GM10248 (cell line): ENCODE data around the gene LCMT1.
A peak's percentile ranks its signal among the peaks of the same experiment; 100 is the strongest.

Experiments used
- CTCF ChIA-PET: fragments of 300-600 bp; sonication (Branson Sonifier 250); formaldehyde crosslinking; extraction: SDS; loops from one replicate; lab custom pipeline; 2021; ENCODE audit warnings: antibody characterized with exemption; lab: Yijun Ruan, JAX
- POLR2A ChIA-PET: fragments of 350-650 bp; sonication (Branson Sonifier 250); formaldehyde crosslinking; extraction: SDS; loops from one replicate; lab custom pipeline; 2020; ENCODE audit warnings: antibody characterized with exemption; lab: Yijun Ruan, JAX
- DNase-seq: peaks from one replicate; pipeline ENCODE4 v3.0.0; 2012; ENCODE audit errors: extremely low spot score
- CTCF ChIP-seq: IDR thresholded peaks from 2 replicates; pipeline ENCODE4 v1.5.1; 2012; ENCODE audit warnings: mild to moderate bottlenecking, low read depth; ENCODE audit errors: extremely low read depth, missing control alignments, control extremely low read depth

The LCMT1 gene

GRCh38 chr16:25134166-25134700 lies 22.7 kb downstream of the LCMT1 start:
- TF ChIP-seq CTCF: no peak
- ChIA-PET CTCF (no interaction called here), POLR2A (no interaction called here)
- no peak for DNase-seq

GRCh38 chr16:25135254-25135878 lies 23.8 kb downstream of the LCMT1 start:
- no peak for DNase-seq
- ChIA-PET POLR2A (no interaction called here), CTCF (interaction anchor here (1.6 kb wide), 1 partner anchor 8 kb away, joined by 6 read pairs; no protein-coding TSS in a partner anchor)
- TF ChIP-seq CTCF: no peak

DNA sequence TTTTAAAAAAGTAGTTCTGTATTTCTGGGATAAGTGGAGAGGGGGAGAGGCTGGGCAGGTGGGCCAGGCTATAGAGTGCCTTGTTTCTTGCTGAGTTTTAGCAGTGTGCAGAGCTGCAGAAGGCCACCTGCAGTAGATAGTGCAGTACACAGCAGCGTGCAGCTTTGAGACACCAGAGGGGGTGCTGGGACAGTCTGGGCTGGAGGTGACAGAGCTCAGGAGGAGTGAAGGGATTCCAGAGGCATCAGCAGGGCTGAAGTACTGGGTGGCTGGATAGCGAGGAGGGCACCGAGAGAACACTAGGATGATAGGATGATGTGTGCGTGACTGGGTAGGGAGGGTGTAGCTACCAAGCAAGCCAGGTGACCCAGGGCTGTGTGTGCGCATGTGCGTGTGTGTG lies 26.6 kb downstream of the LCMT1 start:
- no peak for TF ChIP-seq CTCF
- ChIA-PET POLR2A (no interaction called here), CTCF (interaction anchor here (1.4 kb wide), 1 partner anchor 9 kb away, joined by 3 read pairs; no protein-coding TSS in a partner anchor)
- DNase-seq: no peak

- ChIA-PET POLR2A (no interaction called here), CTCF (interaction anchor here (1.0 to 1.4 kb wide), 2 partner anchors 14 to 34 kb away, joined by 3 read pairs; no protein-coding TSS in a partner anchor)
- DNase-seq: no peak
- TF ChIP-seq CTCF: no peak
Observed at GRCh38 chr16:25140459-25140858, 28.9 kb downstream of the LCMT1 start.

DNA sequence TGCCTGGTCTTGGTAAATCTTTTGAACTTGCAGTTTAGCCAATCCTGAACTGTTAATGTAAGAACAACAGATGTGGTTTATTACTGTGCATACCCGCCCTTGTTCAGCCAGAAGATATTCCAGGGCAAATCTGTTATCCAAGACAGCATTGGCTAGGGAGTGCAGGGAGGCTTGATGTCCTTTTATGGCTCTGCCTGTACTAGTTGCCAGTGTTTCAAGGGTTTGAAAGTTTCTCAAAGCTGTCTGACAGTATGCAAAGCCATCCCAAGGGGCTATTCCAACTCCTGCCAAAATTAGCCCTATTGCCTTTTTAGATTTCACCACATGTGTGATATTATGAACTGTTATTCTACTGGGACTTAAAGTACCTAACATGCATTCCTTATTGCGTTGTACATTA lies 30.1 kb downstream of the LCMT1 start:
- POLR2A ChIA-PET: no interaction called here
- no peak for TF ChIP-seq CTCF
- DNase-seq: no peak
- CTCF ChIA-PET: interaction anchor here (1.4 kb wide), 1 partner anchor 235 kb away, joined by 3 read pairs; no protein-coding TSS in a partner anchor

DNA sequence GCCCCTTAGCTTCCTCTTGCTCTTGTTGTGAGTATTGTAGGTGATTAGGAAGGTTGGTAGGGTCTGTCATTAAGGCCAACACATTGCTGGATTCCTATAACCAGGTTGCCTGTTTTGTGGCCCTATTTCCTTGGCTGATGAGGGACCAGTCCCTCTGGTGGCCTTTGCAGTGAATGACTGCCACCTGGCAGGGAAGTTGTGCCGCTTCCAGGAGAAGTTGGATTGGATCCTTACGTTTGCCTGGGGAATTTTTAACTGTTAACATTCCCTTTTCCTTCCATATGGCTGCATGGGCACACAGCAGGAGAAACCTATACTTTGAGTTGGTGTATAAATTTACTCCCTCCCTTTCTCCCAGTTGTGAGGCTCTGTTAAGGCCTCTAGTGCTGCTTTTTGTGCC lies 32.4 kb downstream of the LCMT1 start:
- peak; percentile 3 for TF ChIP-seq CTCF
- DNase-seq: no peak
- ChIA-PET POLR2A (no interaction called here), CTCF (interaction anchor here (1.2 kb wide), 1 partner anchor 87 kb away, joined by 3 read pairs; no protein-coding TSS in a partner anchor)
